ENCODE data around the gene RPL34. TPM values are rescaled to one million over a fixed set of nuclear protein-coding genes. Genes with fewer than 3 reads are reported as not detected.

The RPL34 gene
- total and polyA plus RNA-seq, 2 of the 4 experiments (the other 2 are of a cell fraction): 1,435 to 2,037 TPM

- POLR2A ChIA-PET (ENCODE audit: unreplicated experiment): interaction anchor here (0.5 kb wide), 1 partner anchor 1084 kb away, joined by 3 read pairs; no protein-coding TSS in a partner anchor
- H3K14ac ChIP-seq (replicated peaks; ENCODE audit: low read depth, low read length): no peak overlapping the region
These were observed 49.3 kb upstream of the RPL34 start for GRCh38 chr4:108570993-108571569.

More at GRCh38 chr4:108570993-108571569, 49.3 kb upstream of the RPL34 start:
- H2AFZ ChIP-seq (replicated peaks; ENCODE audit: low read length, poor library complexity): no peak overlapping the region
- H3K9me1 ChIP-seq (ENCODE audit: insufficient read depth, low read length): no peaks in the 10 kb centered on the region
- no peak overlapping the region for H2BK5ac ChIP-seq (ENCODE audit: low read depth, low read length, poor library complexity, severe bottlenecking)
- H3K23ac ChIP-seq (ENCODE audit: low read depth, low read length): no peak overlapping the region
- H3K27me3 ChIP-seq (ENCODE audit: control insufficient read depth, insufficient read depth, low read length): peaks cover 10% of the 10 kb centered on the region
- H3K4me2 ChIP-seq (ENCODE audit: low read depth, low read length): no peak overlapping the region
- H4K91ac ChIP-seq (ENCODE audit: insufficient read depth, low read depth, low read length): no peak overlapping the region
- DNase-seq (peak; percentile 32), ATAC-seq (ENCODE audit: low read depth) (peak; percentile 78)
- no peak overlapping the region for H3K4ac ChIP-seq (ENCODE audit: low read depth, low read length)
- H3K4me1 ChIP-seq (ENCODE audit: control insufficient read depth, insufficient read depth, low read length): no peaks in the 10 kb centered on the region
- no peak overlapping the region for H2BK15ac ChIP-seq (ENCODE audit: low read depth, low read length)
- H3K4me3 ChIP-seq (ENCODE audit: insufficient read depth, low read depth, low read length): no peak overlapping the region
- H2AK5ac ChIP-seq (ENCODE audit: low read depth, low read length): no peak overlapping the region
- H2AK9ac ChIP-seq (replicated peaks; ENCODE audit: low read depth, low read length, poor library complexity): no peak overlapping the region
- H3K36me3 ChIP-seq (ENCODE audit: control insufficient read depth, insufficient read depth, low read length): no peaks in the 10 kb centered on the region
- no peak overlapping the region for H2BK120ac ChIP-seq (ENCODE audit: low read depth, low read length)
- H2BK20ac ChIP-seq (ENCODE audit: low read depth, low read length): no peak overlapping the region
- in situ Hi-C loops (cut with MboI; ENCODE audit: low sequenced_read_pairs) (no loop called here), intact Hi-C loops (cut with micrococcal nuclease) (loop anchor here (5.0 to 10.0 kb wide), 2 partner anchors 404 to 636 kb away; partner anchors contain the start of genes CYP2U1 and LEF1), dilution Hi-C loops (cut with HindIII; ENCODE audit: low sequenced_read_pairs, unreplicated experiment) (no loop called here)
- H3K18ac ChIP-seq (ENCODE audit: low read depth, low read length): no peak overlapping the region
- H4K8ac ChIP-seq (ENCODE audit: low read depth in 2 of 2, low read length in 2 of 2): no peak overlapping the region
- H3K56ac ChIP-seq (ENCODE audit: extremely low read depth, insufficient read depth, low read length): no peak overlapping the region
- no peaks in the 10 kb centered on the region for H3K9me3 ChIP-seq (ENCODE audit: control insufficient read depth, insufficient read depth, low read length)
- WGBS, 2 experiments (ENCODE audit: extremely low coverage in 2 of 2, insufficient read length in 1 of 2): 21% methylated on average over 3 of the region's 4 CpGs; no CpG with 5 or more reads in 1 of the 2 experiments
- TF ChIP-seq CEBPB (IDR thresholded peaks at IDR 0.05; ENCODE audit: low read depth, low read length) (peak; percentile 25; the same call in 1 of the 2 replicates), FOS (IDR thresholded peaks at IDR 0.05; ENCODE audit: low read depth, low read length) (no peak)
- H3K27ac ChIP-seq (ENCODE audit: insufficient read depth, low read length): no peak overlapping the region
- CTCF ChIA-PET: interaction anchor here (0.6 to 2.2 kb wide), 5 partner anchors 10 to 552 kb away, joined by 3 to 16 read pairs (median 4); no protein-coding TSS in a partner anchor
- no peaks in the 10 kb centered on the region for H4K20me1 ChIP-seq (ENCODE audit: insufficient read depth, low read length)
- H3K9ac ChIP-seq (ENCODE audit: low read depth, low read length): no peak overlapping the region
- H4K5ac ChIP-seq (ENCODE audit: low read depth, low read length): no peak overlapping the region
- no TSS peak for BruUV-seq (replicated peaks)
- no peaks in the 10 kb centered on the region for H3K79me1 ChIP-seq (ENCODE audit: low read depth in 1 of 2, low read length in 2 of 2)

Measured in IMR-90 (cell line).